ENCODE data around the gene G0S2. TPM values are rescaled to one million over a fixed set of nuclear protein-coding genes. Genes with fewer than 3 reads are reported as not detected.

Gene G0S2
- total RNA-seq, 2 donors from 2014 or later, result 59.9 to 221 TPM

DNA sequence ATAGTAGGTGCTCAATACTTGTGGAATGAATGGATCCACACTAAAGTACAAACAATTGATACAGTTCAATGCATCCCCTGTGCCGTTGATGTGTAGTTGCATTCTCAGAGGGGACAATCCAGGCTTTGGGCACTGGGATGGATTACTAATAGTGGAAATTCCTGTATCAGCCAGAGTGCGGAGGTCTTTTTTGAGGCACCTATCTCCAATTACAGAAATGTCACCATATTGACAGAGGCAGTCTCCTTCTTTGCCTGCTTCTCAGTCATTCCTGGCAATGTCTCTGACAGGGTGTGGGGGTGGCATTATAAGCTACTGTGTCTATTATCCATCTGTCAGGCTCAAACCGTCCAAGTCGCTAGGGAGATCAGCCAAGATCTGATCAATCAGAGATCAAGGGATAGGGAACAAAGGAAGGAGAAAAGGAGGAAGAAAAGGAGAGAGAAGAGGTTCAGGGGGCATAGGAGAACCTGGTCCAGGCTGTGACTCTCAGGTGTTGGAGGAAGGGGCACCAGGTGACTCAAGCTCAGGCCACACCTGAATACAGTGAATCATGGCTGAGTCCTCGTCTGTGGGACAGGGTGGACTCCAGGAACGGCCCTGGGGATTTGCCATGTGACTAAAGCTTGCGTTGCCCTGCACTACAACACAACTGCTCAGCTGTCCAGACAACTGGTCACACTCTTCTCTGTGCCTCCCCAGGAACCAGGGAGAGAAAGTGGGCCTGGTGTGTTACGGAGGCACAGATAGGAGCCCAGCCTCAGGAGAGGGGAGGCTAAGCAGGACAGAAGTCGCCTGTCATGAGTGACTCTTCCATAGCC lies 19.6 kb upstream of the G0S2 start:
- intact Hi-C loops (cut with DNase I), result no loop called here
- H3K4me1 ChIP-seq, result peaks cover 66% of the 10 kb centered on the region
- peak overlapping the region; percentile 80 to 91 (median 86) for H3K27ac ChIP-seq
- no peak for ATAC-seq
- WGBS, 2 donors, result 57 to 62% methylated on average over 9 of the region's 9 CpGs
- H3K36me3 ChIP-seq (replicated peaks in 1 of 2; ENCODE audit: insufficient read depth in 1 of 2, low read depth in 2 of 2), result no peaks in the 10 kb centered on the region
- no peak overlapping the region for H3K4me3 ChIP-seq
- no peaks in the 10 kb centered on the region for H3K27me3 ChIP-seq
- H3K9me3 ChIP-seq, result no peaks in the 10 kb centered on the region
- peak; percentile 47 to 86 (median 60) for DNase-seq
- TF ChIP-seq, protein P1, sequence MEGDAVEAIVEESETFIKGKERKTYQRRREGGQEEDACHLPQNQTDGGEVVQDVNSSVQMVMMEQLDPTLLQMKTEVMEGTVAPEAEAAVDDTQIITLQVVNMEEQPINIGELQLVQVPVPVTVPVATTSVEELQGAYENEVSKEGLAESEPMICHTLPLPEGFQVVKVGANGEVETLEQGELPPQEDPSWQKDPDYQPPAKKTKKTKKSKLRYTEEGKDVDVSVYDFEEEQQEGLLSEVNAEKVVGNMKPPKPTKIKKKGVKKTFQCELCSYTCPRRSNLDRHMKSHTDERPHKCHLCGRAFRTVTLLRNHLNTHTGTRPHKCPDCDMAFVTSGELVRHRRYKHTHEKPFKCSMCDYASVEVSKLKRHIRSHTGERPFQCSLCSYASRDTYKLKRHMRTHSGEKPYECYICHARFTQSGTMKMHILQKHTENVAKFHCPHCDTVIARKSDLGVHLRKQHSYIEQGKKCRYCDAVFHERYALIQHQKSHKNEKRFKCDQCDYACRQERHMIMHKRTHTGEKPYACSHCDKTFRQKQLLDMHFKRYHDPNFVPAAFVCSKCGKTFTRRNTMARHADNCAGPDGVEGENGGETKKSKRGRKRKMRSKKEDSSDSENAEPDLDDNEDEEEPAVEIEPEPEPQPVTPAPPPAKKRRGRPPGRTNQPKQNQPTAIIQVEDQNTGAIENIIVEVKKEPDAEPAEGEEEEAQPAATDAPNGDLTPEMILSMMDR (IDR thresholded peaks at IDR 0.05), result no peak
- TF ChIP-seq POLR2A (IDR thresholded peaks at IDR 0.05), result no peak

DNA sequence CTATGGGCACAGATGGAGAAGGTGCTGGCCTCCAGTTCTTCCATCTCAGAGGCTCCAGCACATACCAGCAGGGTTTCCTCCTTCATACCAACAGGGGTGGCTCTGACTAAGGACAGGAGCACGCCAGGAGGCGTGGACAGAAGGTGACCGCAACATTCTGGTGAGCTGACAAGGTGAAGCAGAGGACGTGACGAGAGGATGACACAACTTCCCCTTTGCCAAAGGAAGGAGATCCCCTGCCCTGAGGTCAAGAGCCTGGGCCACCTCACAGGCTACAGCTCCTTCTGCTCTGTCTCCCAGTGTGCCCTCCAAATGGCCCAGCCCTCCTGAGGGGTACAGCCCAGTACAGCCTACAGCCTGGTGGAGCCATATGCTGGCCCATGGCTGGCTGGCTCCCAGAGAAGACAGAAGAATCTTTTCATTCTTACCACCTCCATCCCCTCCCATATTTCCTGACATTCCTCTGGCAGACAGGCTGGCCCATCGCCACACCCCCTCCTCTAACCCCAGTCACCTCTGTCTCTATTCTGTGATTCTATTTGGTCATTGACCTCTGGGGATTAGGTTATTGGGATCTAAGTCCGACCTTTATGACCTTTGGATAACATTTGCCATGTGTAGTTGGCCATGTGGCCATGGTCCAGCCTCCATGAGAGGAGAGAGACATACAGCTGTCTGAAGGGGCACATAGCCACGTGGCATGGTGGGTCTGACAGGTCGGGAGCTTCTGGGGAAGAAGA lies 17.9 kb upstream of the G0S2 start:
- Histone ChIP-seq H3K4me1 (peaks cover 50% of the 10 kb centered on the region), H3K27ac (no peak overlapping the region), H3K4me3 (no peak overlapping the region), H3K27me3 (no peaks in the 10 kb centered on the region), H3K36me3 (replicated peaks in 1 of 2; ENCODE audit: insufficient read depth in 1 of 2, low read depth in 2 of 2) (no peaks in the 10 kb centered on the region), H3K9me3 (no peaks in the 10 kb centered on the region)
- ATAC-seq, result no peak
- DNase-seq, result no peak
- whole genome bisulfite sequencing, 2 donors, result 72 to 95% methylated on average over 9 of the region's 9 CpGs
- intact Hi-C loops (cut with DNase I), result no loop called here
- TF ChIP-seq POLR2A (IDR thresholded peaks at IDR 0.05), result no peak
- TF ChIP-seq, protein P1 (IDR thresholded peaks at IDR 0.05), result no peak

DNA sequence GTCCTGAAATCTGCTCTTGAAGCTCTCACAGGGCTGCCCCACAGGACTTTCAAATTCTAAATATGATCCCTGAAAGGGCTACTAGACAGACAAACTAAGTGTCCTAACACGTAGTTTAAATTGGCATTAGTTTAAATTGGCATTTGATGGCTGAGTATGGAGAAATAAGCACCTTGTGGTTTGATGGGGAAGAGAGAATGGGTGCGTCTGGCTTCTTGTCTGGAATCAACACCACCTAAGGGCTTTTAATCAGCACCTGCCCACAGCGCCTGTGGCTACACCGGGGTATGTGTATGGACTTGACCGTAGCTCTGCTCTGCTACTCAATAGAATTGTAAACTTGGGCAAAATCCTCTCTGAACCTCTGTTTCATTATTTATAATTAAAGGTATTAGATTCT lies 17.3 kb upstream of the G0S2 start:
- Histone ChIP-seq H3K27me3 (no peaks in the 10 kb centered on the region), H3K4me3 (no peak overlapping the region), H3K36me3 (replicated peaks in 1 of 2; ENCODE audit: insufficient read depth in 1 of 2, low read depth in 2 of 2) (no peaks in the 10 kb centered on the region), H3K27ac (no peak overlapping the region), H3K4me1 (peaks cover 50% of the 10 kb centered on the region), H3K9me3 (no peaks in the 10 kb centered on the region)
- WGBS, 2 donors, result 87 to 95% methylated on average over 5 of the region's 5 CpGs
- no peak for DNase-seq
- intact Hi-C loops (cut with DNase I), result no loop called here
- ATAC-seq, result no peak
- TF ChIP-seq, protein P1 (IDR thresholded peaks at IDR 0.05), result no peak
- no peak for TF ChIP-seq POLR2A (IDR thresholded peaks at IDR 0.05)

DNA sequence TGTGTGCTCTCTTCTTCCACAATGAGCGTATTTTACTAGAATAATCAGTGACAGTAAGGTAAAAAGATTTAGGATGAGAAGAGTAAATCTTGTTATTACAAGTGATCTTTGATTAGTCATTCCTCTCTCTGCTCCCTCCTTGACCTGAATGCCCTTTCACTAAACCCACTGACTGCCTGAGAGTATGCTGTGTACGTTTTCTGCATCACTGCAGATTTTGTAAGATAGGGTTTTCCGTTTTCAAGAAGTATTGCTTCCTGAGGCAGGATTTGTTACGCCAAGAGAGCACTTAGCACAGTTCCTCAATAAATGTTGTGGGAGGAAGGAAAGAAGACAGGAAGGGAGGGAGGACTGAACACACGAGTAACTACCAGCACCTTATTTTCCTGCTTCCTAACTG lies 15.3 kb upstream of the G0S2 start:
- TF ChIP-seq, protein P1 (IDR thresholded peaks at IDR 0.05), result no peak
- no peak for TF ChIP-seq POLR2A (IDR thresholded peaks at IDR 0.05)
- Histone ChIP-seq H3K9me3 (no peaks in the 10 kb centered on the region), H3K36me3 (replicated peaks in 1 of 2; ENCODE audit: insufficient read depth in 1 of 2, low read depth in 2 of 2) (no peaks in the 10 kb centered on the region), H3K4me3 (no peak overlapping the region), H3K4me1 (peaks cover 33% of the 10 kb centered on the region), H3K27ac (no peak overlapping the region), H3K27me3 (no peaks in the 10 kb centered on the region)
- ATAC-seq (no peak), DNase-seq (no peak)
- intact Hi-C loops (cut with DNase I), result no loop called here
- 52 to 66% methylated on average over 5 of the region's 5 CpGs for WGBS, 2 donors
